NCI-H187 treated with DMSO at 0.1 percent for 48 hours (cell line): ENCODE measurements around the gene SLC10A6.
"Not testable (repeated sequence)": the region's sequence is repeated elsewhere in the genome, so short reads cannot be mapped to it uniquely, and the experiment has no call there.

Experiments
- DNase-seq: peaks from one replicate; lab custom pipeline; 2025; lab: John Stamatoyannopoulos, UW

Gene SLC10A6, protein sequence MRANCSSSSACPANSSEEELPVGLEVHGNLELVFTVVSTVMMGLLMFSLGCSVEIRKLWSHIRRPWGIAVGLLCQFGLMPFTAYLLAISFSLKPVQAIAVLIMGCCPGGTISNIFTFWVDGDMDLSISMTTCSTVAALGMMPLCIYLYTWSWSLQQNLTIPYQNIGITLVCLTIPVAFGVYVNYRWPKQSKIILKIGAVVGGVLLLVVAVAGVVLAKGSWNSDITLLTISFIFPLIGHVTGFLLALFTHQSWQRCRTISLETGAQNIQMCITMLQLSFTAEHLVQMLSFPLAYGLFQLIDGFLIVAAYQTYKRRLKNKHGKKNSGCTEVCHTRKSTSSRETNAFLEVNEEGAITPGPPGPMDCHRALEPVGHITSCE

DNA sequence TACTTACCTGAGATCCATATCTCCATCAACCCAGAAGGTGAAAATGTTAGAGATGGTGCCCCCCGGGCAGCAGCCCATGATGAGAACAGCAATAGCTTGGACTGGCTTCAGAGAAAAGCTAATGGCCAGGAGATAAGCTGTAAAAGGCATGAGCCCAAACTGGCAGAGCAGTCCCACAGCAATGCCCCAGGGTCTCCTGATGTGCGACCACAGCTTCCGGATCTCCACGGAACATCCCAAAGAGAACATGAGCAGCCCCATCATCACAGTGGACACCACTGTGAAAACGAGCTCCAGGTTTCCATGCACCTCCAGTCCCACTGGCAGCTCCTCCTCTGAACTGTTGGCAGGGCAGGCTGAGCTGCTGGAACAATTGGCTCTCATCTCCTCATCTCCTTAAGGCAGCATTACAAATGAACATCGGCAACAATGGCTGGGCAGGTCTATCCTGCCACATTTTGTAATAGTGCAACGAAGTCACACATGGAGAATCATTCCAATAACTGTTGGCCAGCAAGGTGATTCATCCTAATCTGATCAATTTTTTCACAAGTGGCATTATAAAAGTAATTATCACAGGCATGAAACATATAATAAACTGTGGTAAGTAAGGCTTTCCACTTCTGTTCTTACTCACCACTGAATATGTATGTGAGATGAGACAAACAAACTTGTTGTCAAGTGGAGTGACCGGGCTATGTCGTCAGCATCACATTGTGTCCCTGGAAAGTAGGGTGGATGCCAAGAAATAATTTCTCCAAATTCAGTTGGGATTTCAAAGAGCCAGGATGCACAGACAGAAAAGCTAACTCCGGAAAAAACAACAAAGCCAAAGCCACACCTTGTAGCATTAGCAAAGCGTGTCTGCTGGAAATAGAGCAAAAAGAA lies at the start of gene SLC10A6:
TSS of gene SLC10A6 (minus strand) at position 653 of the 888 bp plus-strand sequence. CDS start at position 384, 269 bp downstream.
- DNase-seq = no peak

GRCh38 chr4:86898562-86898961 lies 49.4 kb upstream of the SLC10A6 start:
- DNase-seq = no peak

DNA sequence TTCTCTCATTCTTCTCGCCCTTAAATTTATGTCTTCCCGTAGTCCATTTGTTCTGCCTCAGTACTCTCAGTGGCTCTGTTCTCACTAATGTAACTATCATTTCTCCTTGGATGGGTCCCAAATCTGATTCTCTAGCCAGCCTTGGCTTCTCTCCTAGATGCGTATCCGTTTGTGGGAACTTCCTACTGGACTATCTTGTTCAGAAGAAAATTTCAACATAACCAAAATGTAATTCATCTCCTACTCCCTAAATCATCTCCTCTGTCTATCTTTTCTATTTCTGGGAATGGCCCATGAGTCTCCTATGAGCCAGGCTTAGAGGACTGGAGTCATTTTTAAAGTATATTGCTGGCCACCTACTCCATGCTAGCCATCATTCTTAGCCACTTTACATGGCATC lies 47.4 kb upstream of the SLC10A6 start:
- DNase-seq = no peak

DNA sequence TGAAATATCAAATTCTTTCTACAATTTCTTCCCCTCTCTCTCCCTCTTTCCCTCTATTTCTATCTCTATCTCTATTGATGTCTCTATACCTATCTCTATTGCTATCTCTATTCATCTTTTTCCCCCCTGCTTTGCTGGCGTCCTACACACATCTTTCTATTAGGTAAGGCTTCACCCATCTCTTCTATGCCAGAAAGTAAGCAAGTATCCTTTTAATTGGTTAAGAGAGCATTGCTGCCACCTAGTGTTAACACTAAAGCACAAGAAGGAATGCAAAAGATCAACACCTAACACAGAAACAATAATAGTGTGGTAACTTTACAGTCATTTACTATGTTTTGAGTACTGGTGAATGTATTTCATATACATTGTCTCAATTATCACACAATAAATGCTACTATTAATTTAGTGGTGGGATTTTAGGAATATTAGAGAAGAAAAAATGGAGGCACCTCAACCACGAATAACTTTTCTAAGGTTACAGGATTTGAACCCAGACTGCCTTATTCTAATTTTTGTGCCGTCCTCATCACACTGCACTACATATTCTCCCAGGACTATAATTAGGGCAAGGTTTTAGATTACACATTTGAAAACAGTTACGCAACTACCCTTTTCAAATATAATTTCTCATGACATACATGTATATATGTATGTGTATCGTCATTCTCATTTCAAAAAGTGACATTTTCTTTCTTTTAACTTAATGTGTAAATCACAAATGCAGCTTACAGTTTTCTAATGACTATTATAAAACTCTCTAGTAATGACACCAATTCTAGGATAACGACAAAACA lies 46.7 kb upstream of the SLC10A6 start:
- DNase-seq = peak; percentile 77

GRCh38 chr4:86894455-86894854 lies 45.3 kb upstream of the SLC10A6 start:
- no peak for DNase-seq

DNA sequence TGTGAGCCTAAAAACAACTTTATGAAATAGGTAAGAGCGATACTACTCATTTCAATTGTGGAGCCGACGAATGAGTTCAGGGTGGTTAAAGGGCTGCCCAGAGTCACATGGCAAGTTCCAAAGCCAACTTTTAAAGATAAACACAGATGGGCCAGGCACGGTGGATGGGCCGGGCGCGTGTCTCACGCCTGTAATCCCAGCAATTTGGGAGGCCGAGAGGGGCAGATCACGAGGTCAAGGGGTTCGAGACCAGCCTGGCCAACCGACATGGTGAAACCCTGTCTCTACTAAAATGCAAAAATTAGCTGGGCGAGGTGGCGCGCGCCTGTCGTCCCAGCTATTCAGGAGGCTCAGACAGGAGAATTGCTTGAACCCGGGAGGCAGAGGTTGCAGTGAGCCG lies 44.0 kb upstream of the SLC10A6 start:
- DNase-seq = no peak

- no peak for DNase-seq
These were observed 43.4 kb upstream of the SLC10A6 start for GRCh38 chr4:86892636-86892960.

GRCh38 chr4:86891762-86892635 lies 42.8 kb upstream of the SLC10A6 start, which contains the start of gene C4orf36:
C4orf36 (minus strand) TSS chr4:86892422; CDS start chr4:86891520, 902 bp downstream.
- no peak for DNase-seq

DNA sequence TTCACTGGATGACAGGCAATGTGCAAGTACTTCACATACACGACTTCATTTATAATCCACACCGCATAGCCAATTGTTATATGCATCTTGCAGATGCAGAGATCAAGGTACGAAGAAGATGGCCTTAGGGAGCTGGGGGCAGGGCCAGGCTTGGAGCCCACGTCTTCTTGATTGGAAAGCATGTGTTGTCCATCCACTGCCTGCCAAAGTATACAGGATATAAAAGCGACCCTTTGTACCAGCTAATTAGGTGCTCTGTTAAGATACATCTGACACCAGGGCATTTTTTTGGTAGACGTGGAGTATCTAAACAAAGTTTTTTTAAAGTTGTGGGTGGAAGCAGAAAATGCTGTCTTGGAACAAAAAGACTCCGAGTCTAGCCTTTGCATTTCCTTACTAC lies 41.6 kb upstream of the SLC10A6 start:
- DNase-seq = no peak

GRCh38 chr4:86879641-86880040 lies 30.5 kb upstream of the SLC10A6 start:
- no peak for DNase-seq

GRCh38 chr4:86878640-86879039 lies 29.5 kb upstream of the SLC10A6 start:
- DNase-seq = no peak

GRCh38 chr4:86876894-86877685 lies 27.9 kb upstream of the SLC10A6 start:
- no peak for DNase-seq

DNA sequence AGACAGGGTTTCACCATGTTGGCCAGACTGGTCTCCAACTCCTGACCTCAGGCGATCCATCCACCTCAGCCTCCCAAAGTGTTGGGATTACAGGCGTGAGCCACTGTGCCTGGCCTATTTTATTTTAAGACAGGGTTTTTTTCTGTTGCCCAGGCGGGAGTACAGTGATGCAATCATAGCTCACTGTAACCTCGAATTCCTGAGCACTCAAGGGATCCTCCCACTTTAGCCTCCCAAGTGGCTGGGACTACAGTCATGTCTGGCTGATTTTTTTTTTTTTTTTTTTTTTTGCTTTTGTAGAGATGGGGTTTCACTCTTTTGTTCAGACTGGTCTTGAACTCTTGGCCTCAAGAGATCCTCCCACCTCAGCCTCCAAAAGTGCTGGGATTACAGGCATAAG lies 26.3 kb upstream of the SLC10A6 start:
- DNase-seq = not testable (repeated sequence)

- DNase-seq = no peak
These were observed 23.0 kb upstream of the SLC10A6 start for GRCh38 chr4:86872135-86872534.

DNA sequence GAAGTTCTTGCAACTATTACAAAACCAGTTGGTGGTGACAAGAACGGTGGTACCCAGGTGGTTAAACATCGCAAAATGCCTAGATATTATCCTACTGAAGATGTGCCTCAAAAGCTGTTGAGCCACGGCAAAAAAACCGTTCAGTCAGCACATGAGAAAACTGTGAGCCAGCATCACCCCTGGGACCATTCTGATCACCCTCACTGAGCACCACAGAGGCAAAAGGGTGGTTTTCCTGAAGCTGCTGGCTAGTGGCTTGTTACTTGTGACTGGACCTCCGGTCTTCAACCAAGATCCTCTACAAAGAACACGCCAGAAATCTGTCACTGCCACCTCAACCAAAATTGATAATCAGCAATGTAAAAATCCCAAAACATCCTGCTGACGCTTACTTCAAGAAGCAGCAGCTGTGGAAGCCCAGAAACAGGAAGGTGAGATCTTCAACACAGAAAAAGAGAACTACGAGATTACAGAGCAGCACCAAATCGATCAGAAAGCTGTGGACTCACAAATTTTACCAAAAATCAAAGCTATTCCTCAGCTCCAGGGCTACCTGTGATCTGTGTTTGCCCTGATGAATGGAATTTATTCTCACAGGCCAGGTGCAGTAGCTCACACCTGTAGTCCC lies 21.4 kb upstream of the SLC10A6 start:
- no peak for DNase-seq

- no peak for DNase-seq
These were observed 8.3 kb upstream of the SLC10A6 start for GRCh38 chr4:86857341-86858052.

- DNase-seq = no peak
These were observed 7.7 kb upstream of the SLC10A6 start for GRCh38 chr4:86856896-86857295.

- DNase-seq = no peak
These were observed 6.4 kb upstream of the SLC10A6 start for GRCh38 chr4:86855572-86855971.

GRCh38 chr4:86853209-86853608 lies 4.0 kb upstream of the SLC10A6 start:
- no peak for DNase-seq
